SU-DHL-6 (cell line): Measurements from ENCODE around the gene HBEGF.
A peak's percentile ranks its signal among the peaks of the same experiment; 100 is the strongest.

Source experiments
- H2AFZ ChIP-seq: fragments of 200-600 bp; sonication (generic); 2 replicates; pipeline ENCODE4 v1.6.1; 2014; ENCODE audit warnings: low read depth, mild to moderate bottlenecking, moderate library complexity, mixed read lengths, antibody characterized with exemption, low read length; ENCODE audit not compliant: severe bottlenecking
- H3F3A ChIP-seq: fragments of 200-600 bp; shearing (Covaris generic); 2 replicates; pipeline ENCODE4 v1.6.0; 2016; ENCODE audit warnings: antibody characterized with exemption, mild to moderate bottlenecking; ENCODE audit not compliant: insufficient read depth
- H3K27ac ChIP-seq: fragments of 200-600 bp; sonication (generic); 2 replicates; pipeline ENCODE4 v1.5.1; 2016; ENCODE audit warnings: low read depth, mild to moderate bottlenecking, low read length, moderate library complexity, mixed read lengths
- H3K27me3 ChIP-seq: fragments of 200-600 bp; sonication (generic), shearing (Covaris generic); 2 replicates; pipeline ENCODE4 v1.6.0; 2014; ENCODE audit warnings: mild to moderate bottlenecking, low read length
- H3K36me3 ChIP-seq: fragments of 200-600 bp; sonication (generic); 2 replicates; pipeline ENCODE4 v1.6.1; 2014; ENCODE audit warnings: mild to moderate bottlenecking, low read length, mixed read lengths
- H3K4me2 ChIP-seq: fragments of 300-600, 200-600 bp; shearing (Covaris generic), sonication (generic); 2 replicates; pipeline ENCODE4 v1.6.0; 2014; ENCODE audit warnings: low read length, low read depth, mild to moderate bottlenecking; ENCODE audit not compliant: poor library complexity, severe bottlenecking
- H3K4me3 ChIP-seq: fragments of 200-600 bp; sonication (generic); 2 replicates; pipeline ENCODE4 v1.5.1; 2014; ENCODE audit warnings: antibody characterized with exemption, low read length, mild to moderate bottlenecking, mixed read lengths; ENCODE audit not compliant: insufficient read depth, poor library complexity, severe bottlenecking
- H3K79me2 ChIP-seq: fragments of 200-600 bp; sonication (generic); 2 replicates; pipeline ENCODE4 v1.6.1; 2014; ENCODE audit warnings: mild to moderate bottlenecking, low read length, moderate library complexity; ENCODE audit not compliant: insufficient read depth
- H3K9ac ChIP-seq: fragments of 200-600 bp; sonication (generic); 2 replicates; pipeline ENCODE4 v1.7.0; 2014; ENCODE audit warnings: mild to moderate bottlenecking, low read length
- H3K9me2 ChIP-seq: fragments of 200-600 bp; sonication (generic); replicated peaks from 2 replicates; pipeline ENCODE4 v1.6.1; 2014; ENCODE audit warnings: low read length; ENCODE audit not compliant: insufficient read depth
- H3K9me3 ChIP-seq: fragments of 200-600 bp; sonication (generic); 2 replicates; pipeline ENCODE4 v1.6.1; 2014; ENCODE audit warnings: low read length, mixed read lengths; ENCODE audit not compliant: insufficient read depth
- H4K20me1 ChIP-seq: fragments of 200-600 bp; sonication (generic); 2 replicates; pipeline ENCODE4 v1.6.1; 2014; ENCODE audit warnings: low read depth, mild to moderate bottlenecking, antibody characterized with exemption, low read length, moderate library complexity, mixed read lengths
- EZH2phosphoT487 ChIP-seq: fragments of 200-600 bp; sonication (generic), shearing (Covaris generic); conservative IDR thresholded peaks from 2 replicates; pipeline ENCODE4 v1.6.1; 2018; ENCODE audit warnings: mild to moderate bottlenecking, antibody characterized with exemption, low read length, moderate library complexity, mixed read lengths
- TF ChIP-seq, protein P1 (sequence below): fragments of 200-600 bp; sonication (generic); IDR thresholded peaks from one replicate; pipeline ENCODE4 v1.5.1; 2017; ENCODE audit warnings: antibody characterized with exemption, mild to moderate bottlenecking, low read length, moderate library complexity; ENCODE audit not compliant: insufficient read depth, poor library complexity, severe bottlenecking

HBEGF gene

DNA sequence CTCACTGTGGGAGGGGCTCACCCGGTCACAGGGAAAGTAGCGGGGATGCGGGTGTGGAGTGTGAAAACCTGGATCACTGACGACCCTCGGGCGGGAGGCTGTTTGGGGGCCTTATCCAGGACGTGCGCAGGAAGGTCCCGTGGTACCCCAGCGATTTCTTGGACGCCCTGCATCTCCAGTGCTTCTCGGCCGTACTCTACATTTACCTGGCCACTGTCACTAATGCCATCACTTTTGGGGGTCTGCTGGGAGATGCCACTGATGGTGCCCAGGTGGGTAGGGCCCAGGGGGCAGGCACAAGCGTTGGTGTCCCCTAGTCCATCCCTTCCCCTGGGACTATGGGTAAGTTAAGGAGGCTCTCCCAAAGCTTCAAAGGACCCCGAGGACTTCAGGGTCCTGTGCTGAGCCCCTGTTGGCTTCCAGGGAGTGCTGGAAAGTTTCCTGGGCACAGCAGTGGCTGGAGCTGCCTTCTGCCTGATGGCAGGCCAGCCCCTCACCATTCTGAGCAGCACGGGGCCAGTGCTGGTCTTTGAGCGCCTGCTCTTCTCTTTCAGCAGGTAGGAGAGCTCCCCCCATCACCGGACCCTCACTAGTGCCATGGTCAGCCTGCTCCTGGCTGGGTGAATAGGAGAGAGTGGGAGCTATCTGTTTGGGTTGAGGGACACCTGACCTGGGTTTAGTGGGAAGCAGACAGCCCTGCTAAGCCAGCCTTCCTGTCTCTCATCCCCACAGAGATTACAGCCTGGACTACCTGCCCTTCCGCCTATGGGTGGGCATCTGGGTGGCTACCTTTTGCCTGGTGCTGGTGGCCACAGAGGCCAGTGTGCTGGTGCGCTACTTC, 17.4 kb upstream of the HBEGF start:
- Histone ChIP-seq H3K9me2 (no peaks in the 10 kb centered on the region), H3K27ac (no peak overlapping the region), H3F3A (no peaks in the 10 kb centered on the region), H3K79me2 (no peaks in the 10 kb centered on the region), H3K4me2 (peak overlapping the region; percentile 56), H3K9me3 (no peaks in the 10 kb centered on the region), H2AFZ (no peak overlapping the region), H3K36me3 (no peaks in the 10 kb centered on the region), H3K4me3 (no peak overlapping the region), H3K27me3 (no peaks in the 10 kb centered on the region), H3K9ac (peak overlapping the region; percentile 27; the same call in 1 of the 2 replicates), H4K20me1 (no peaks in the 10 kb centered on the region)
- TF ChIP-seq EZH2phosphoT487: no peak
- TF ChIP-seq, protein P1, sequence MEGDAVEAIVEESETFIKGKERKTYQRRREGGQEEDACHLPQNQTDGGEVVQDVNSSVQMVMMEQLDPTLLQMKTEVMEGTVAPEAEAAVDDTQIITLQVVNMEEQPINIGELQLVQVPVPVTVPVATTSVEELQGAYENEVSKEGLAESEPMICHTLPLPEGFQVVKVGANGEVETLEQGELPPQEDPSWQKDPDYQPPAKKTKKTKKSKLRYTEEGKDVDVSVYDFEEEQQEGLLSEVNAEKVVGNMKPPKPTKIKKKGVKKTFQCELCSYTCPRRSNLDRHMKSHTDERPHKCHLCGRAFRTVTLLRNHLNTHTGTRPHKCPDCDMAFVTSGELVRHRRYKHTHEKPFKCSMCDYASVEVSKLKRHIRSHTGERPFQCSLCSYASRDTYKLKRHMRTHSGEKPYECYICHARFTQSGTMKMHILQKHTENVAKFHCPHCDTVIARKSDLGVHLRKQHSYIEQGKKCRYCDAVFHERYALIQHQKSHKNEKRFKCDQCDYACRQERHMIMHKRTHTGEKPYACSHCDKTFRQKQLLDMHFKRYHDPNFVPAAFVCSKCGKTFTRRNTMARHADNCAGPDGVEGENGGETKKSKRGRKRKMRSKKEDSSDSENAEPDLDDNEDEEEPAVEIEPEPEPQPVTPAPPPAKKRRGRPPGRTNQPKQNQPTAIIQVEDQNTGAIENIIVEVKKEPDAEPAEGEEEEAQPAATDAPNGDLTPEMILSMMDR: no peak

DNA sequence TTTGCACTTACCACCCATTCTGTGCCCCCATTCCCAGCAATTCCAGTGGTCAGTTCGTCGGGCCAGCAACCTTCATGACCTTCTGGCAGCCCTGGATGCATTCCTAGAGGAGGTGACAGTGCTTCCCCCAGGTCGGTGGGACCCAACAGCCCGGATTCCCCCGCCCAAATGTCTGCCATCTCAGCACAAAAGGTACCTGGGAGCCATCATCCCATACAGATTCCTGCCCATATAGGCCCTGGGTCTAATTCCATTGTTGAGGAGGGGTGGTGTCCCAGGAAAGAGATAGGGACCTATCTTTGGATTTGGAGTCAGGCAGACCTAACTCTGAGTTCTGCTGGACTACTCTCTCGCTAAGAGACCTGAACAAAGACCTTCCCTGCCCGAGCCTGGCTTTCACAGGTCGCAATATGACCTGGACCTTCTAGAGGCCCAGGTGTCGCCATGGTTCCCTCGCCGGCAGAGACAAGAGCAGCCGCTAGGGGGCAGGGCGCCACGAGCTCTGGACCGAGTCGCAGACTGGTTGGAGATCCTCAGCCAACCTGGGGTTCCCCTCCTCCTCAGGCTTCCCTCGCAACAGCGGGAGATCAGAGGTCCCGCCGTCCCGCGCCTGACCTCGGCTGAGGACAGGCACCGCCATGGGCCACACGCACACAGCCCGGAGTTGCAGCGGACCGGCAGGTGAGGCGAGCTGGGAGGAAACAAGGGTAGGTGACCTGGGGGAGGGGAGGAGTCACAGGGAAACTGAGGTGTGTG, 16.6 kb upstream of the HBEGF start:
- H3K27me3 ChIP-seq: no peaks in the 10 kb centered on the region
- H3K36me3 ChIP-seq: no peaks in the 10 kb centered on the region
- TF ChIP-seq EZH2phosphoT487: no peak
- TF ChIP-seq, protein P1: peak; percentile 96
- no peaks in the 10 kb centered on the region for H3K9me3 ChIP-seq
- H3K4me2 ChIP-seq: peak overlapping the region; percentile 56
- H3K4me3 ChIP-seq: no peak overlapping the region
- H4K20me1 ChIP-seq: no peaks in the 10 kb centered on the region
- no peak overlapping the region for H3K27ac ChIP-seq
- peak overlapping the region; percentile 27; the same call in 1 of the 2 replicates for H3K9ac ChIP-seq
- H3F3A ChIP-seq: no peaks in the 10 kb centered on the region
- no peak overlapping the region for H2AFZ ChIP-seq
- no peaks in the 10 kb centered on the region for H3K9me2 ChIP-seq
- no peaks in the 10 kb centered on the region for H3K79me2 ChIP-seq

DNA sequence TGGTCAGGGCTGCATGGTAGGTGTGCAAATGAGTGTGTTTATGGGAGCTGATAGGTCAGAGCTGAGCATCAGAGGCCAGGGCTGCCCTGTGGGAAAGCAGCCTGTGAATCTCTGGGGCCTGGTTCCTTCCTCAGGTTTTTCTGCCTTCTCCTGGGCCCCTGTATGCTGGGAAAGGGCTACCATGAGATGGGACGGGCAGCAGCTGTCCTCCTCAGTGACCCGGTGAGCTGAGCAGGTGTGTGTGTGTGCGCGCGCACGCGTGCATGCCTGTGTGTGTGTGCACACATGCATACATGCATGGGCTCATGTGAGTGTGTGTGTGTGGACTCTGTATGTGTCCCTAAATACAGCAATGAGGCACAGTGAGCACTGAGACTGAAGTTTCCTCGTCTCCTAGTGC, 15.9 kb upstream of the HBEGF start:
- H3K4me3 ChIP-seq: no peak overlapping the region
- TF ChIP-seq, protein P1: no peak
- TF ChIP-seq EZH2phosphoT487: no peak
- no peaks in the 10 kb centered on the region for H3K36me3 ChIP-seq
- H3K9ac ChIP-seq: no peak overlapping the region
- no peaks in the 10 kb centered on the region for H3K27me3 ChIP-seq
- no peaks in the 10 kb centered on the region for H3K9me3 ChIP-seq
- H3K27ac ChIP-seq: no peak overlapping the region
- H3K9me2 ChIP-seq: no peaks in the 10 kb centered on the region
- no peaks in the 10 kb centered on the region for H3K79me2 ChIP-seq
- no peak overlapping the region for H2AFZ ChIP-seq
- H3F3A ChIP-seq: no peaks in the 10 kb centered on the region
- no peak overlapping the region for H3K4me2 ChIP-seq
- no peaks in the 10 kb centered on the region for H4K20me1 ChIP-seq
